ENCODE measurements around the gene DDX54.

GRCh38 chr12:113202300-113203075, 17.2 kb upstream of the DDX54 start:
- TF ChIP-seq, protein P1, sequence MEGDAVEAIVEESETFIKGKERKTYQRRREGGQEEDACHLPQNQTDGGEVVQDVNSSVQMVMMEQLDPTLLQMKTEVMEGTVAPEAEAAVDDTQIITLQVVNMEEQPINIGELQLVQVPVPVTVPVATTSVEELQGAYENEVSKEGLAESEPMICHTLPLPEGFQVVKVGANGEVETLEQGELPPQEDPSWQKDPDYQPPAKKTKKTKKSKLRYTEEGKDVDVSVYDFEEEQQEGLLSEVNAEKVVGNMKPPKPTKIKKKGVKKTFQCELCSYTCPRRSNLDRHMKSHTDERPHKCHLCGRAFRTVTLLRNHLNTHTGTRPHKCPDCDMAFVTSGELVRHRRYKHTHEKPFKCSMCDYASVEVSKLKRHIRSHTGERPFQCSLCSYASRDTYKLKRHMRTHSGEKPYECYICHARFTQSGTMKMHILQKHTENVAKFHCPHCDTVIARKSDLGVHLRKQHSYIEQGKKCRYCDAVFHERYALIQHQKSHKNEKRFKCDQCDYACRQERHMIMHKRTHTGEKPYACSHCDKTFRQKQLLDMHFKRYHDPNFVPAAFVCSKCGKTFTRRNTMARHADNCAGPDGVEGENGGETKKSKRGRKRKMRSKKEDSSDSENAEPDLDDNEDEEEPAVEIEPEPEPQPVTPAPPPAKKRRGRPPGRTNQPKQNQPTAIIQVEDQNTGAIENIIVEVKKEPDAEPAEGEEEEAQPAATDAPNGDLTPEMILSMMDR (IDR thresholded peaks at IDR 0.05; ENCODE audit: control extremely low read depth in 1 of 3, insufficient read depth in 1 of 3, low read depth in 1 of 3, low read length in 3 of 3), result no peak
- TF ChIP-seq ZNF274 (IDR thresholded peaks at IDR 0.05; ENCODE audit: borderline replicate concordance, extremely low read depth, low read length), result no peak
- no peak for TF ChIP-seq EP300 (IDR thresholded peaks at IDR 0.05; ENCODE audit: borderline replicate concordance in 1 of 2, low read depth in 2 of 2, low read length in 2 of 2)
- no peak for TF ChIP-seq RNF2 (IDR thresholded peaks at IDR 0.05; ENCODE audit: borderline replicate concordance, low read depth, low read length, missing control alignments, poor library complexity, severe bottlenecking)
- TF ChIP-seq SRF (IDR thresholded peaks at IDR 0.05; ENCODE audit: low read depth, low read length), result no peak
- no peak for TF ChIP-seq POLR2A (IDR thresholded peaks at IDR 0.05; ENCODE audit: control extremely low read depth in 1 of 2, low read depth in 2 of 2, low read length in 2 of 2)
